ENCODE measurements around the gene CRELD2. TPM values are rescaled to one million over a fixed set of nuclear protein-coding genes. Genes with fewer than 3 reads are reported as not detected.
A peak's percentile ranks its signal among the peaks of the same experiment; 100 is the strongest.

Gene CRELD2
- total and polyA plus RNA-seq, 8 donors, result 28.5 to 79.7 (median 34.1) TPM

- Histone ChIP-seq H3K27me3 (peaks cover 0 to under 1% of the 10 kb centered on the region in 2 donors), H3K4me3 (peak overlapping the region; percentile 47 to 71), H3K27ac (peak overlapping the region; percentile 95 to 99), H3K36me3 (no peaks in the 10 kb centered on the region), H3K9me3 (no peaks in the 10 kb centered on the region), H3K4me1 (peaks cover 37 to 89% of the 10 kb centered on the region in 2 donors)
- no peak for TF ChIP-seq CTCF (IDR thresholded peaks at IDR 0.05)
- DNase-seq, result peak in 2 of 4 donors; percentile 89 to 94
- intact Hi-C loops (cut with DNase I), result no loop called here
- peak; percentile 46 for ATAC-seq
Observed at GRCh38 chr22:49934160-49934890, 15.9 kb downstream of the CRELD2 start.

GRCh38 chr22:49934891-49935557, 16.6 kb downstream of the CRELD2 start:
- Histone ChIP-seq H3K27me3 (no peaks in the 10 kb centered on the region), H3K36me3 (no peaks in the 10 kb centered on the region), H3K4me1 (peaks cover 32 to 85% of the 10 kb centered on the region in 2 donors), H3K4me3 (peak overlapping the region; percentile 47 to 71), H3K9me3 (no peaks in the 10 kb centered on the region), H3K27ac (peak overlapping the region; percentile 95 to 99)
- intact Hi-C loops (cut with DNase I), result no loop called here
- TF ChIP-seq CTCF (IDR thresholded peaks at IDR 0.05), result no peak
- ATAC-seq (peak; percentile 35), DNase-seq (peak in 3 of 4 donors; percentile 75 to 98 (median 89))

GRCh38 chr22:49935561-49935960, 17.1 kb downstream of the CRELD2 start:
- Histone ChIP-seq H3K4me3 (peak overlapping the region; percentile 11 to 71), H3K27ac (peak overlapping the region; percentile 95 to 99), H3K4me1 (peaks cover 32 to 79% of the 10 kb centered on the region in 2 donors), H3K36me3 (no peaks in the 10 kb centered on the region), H3K27me3 (no peaks in the 10 kb centered on the region), H3K9me3 (no peaks in the 10 kb centered on the region)
- intact Hi-C loops (cut with DNase I), result no loop called here
- ATAC-seq (no peak), DNase-seq (no peak)
- TF ChIP-seq CTCF (IDR thresholded peaks at IDR 0.05), result no peak

DNA sequence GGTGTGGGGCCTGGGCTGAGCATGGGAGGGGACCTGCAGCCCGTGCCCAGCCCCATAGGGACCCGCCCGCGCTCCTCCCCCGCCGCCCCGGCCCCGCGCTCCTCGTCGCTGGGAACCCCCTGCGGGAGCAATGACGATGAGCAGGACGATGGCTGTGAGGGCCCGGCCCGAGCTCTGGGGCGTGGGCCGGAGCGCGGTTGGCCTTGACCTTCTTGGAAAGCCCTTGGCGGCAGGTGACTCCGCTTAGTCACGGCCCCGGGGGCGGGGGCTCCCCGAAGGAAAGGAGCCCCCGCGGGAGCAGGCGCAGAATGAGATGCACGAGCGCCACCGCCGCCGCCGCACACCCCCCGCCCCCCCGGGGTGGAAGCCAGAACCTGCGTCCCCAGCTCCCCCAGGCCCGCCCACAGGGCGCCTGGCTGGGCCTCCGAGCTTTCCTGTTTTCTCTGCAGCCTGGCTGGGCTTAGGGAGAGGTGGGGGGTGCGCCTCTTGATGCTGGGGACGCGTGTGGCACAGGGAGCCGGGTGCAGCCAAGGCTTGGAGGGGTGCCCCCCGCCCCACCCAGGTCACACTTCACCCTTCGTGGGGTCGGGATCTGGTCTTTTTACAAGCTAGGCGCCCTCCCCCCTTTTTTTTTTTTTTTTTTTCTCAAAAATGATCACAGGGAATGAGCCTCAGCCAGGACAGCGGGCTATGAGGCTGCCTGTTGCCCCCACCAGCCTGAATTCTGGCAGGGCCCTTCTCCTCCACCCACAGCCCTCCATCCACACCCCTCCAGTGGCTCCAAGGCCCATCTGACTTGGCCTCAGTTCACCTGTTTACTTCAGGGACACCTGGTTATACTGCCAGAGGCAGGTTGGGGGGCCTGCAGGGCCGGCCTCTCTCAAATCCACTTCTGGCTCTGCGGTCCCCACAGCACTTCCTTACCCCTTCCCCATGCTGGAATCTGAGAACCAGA, 17.9 kb downstream of the CRELD2 start:
- Histone ChIP-seq H3K4me1 (peaks cover 30 to 72% of the 10 kb centered on the region in 2 donors), H3K27me3 (no peaks in the 10 kb centered on the region), H3K27ac (peak overlapping the region; percentile 95 to 99), H3K4me3 (peak overlapping the region; percentile 11 to 71), H3K9me3 (no peaks in the 10 kb centered on the region), H3K36me3 (no peaks in the 10 kb centered on the region)
- peak in 3 of 4 donors; percentile 80 to 100 (median 96) for DNase-seq
- intact Hi-C loops (cut with DNase I), result no loop called here
- ATAC-seq, result peak; percentile 81
- peak in 1 of 2 donors; percentile 18 for TF ChIP-seq CTCF (IDR thresholded peaks at IDR 0.05)
